ENCODE results near the gene RFK.
A peak's percentile ranks its signal among the peaks of the same experiment; 100 is the strongest.
"Not testable (repeated sequence)": the region's sequence is repeated elsewhere in the genome, so short reads cannot be mapped to it uniquely, and the experiment has no call there.

Gene RFK

DNA sequence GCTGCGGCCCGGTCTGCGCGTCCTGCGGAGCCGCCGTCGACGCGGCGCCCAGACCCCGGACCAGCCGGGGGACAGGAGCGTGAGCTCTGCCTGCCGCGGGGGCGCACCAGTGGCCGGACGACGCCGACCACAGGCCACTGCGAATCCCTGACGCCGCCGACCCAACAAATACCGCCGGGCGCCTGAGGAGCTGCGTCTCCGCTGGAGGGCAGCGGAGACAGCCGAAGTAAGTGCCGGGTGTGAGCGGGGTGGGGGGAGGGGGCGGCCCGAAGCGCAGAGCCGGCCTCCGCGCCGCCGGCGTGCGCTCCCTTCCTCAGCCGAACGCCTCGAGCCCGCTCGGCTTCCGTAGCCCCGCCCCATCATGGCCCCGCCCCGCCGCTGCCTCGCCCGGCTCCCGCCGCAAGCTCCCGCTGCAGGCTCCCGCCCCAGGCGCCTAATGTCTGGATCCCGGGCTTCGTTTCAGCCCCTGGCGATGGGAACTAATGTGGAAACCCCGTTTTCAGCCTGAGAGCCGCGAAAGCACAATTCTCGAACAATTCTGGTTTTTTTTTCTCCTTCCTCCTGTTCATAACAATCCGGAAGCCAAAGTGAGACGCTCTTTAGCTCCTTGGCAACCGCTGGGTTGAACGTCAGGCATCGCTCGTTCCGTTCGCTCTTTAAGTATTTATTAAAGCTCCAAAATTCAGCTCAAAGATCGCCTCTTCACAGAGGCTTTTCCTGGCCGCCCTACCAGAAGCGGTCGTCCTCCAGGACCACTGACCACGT is at the start of gene RFK:
Gene RFK, minus strand, starts transcription at position 232 of the 765 bp plus-strand sequence. CDS start 255 bp downstream, outside the sequence.
- peak; percentile 90 for DNase-seq

- DNase-seq: no peak
These were observed 49.7 kb upstream of the RFK start for GRCh38 chr9:76443887-76444286.

- DNase-seq: no peak
These were observed 47.5 kb upstream of the RFK start for GRCh38 chr9:76441551-76442322.

DNA sequence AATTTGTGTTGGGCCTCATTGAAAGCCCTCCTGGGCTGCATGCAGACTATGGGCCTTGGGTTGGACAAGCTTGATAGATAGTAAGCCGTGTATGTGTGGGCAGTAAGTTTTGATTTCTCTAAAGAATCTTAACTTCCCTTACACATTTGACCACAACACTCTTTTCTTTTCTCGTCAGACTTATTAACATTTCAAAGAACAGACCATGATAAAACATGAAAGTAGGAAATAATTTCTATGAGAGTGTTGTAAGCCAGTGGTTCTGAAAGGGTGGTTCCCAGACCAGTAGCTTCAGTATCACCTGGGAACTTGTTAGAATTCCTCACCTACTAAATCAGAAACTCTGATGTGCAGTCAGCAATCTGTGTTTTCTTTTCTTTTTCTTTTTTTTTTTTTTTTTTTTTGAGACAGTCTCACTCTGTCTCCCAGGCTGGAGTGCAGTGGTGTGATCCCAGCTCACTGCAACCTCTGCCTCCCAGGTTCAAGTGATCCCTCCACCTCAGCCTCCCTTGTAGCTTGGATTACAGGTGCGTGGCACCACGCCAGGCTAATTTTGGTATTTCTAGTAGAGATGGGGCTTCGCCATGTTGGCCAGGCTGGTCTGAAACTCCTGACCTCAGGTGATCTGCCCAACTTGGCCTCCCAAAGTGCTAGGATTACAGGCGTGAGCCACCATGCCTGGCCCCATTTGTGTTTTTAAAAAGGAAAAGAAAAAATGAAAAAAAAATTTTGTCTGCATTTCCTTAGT is 44.8 kb upstream of the RFK start:
- DNase-seq: no peak

GRCh38 chr9:76437017-76437699 is 42.9 kb upstream of the RFK start:
- DNase-seq: not testable (repeated sequence)

DNA sequence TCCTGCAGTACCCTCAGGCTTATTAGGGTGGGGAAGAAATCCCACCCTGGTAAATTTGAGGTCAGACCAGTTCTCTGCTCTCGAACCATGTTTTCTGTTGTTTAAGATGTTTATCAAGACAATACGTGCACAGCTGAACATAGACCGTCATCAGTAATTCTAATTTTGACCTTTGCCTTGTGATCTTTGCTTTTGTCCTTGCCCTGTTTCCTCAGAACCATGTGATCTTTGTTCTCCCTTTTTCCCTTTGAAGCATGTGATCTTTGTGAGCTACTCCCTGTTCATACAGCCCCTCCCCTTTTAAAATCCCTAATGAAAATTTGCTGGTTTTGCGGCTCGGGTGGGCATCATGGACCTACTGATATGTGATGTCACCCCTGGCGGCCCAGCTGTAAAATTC is 40.7 kb upstream of the RFK start:
- DNase-seq: not testable (repeated sequence)

- DNase-seq: no peak
These were observed 39.6 kb upstream of the RFK start for GRCh38 chr9:76433836-76434235.

GRCh38 chr9:76433406-76433805 is 39.2 kb upstream of the RFK start:
- no peak for DNase-seq

GRCh38 chr9:76431601-76432000 is 37.4 kb upstream of the RFK start:
- DNase-seq: no peak

- DNase-seq: no peak
These were observed 32.7 kb upstream of the RFK start for GRCh38 chr9:76426807-76427419.

GRCh38 chr9:76425677-76426453 is 31.6 kb upstream of the RFK start:
- no peak for DNase-seq

GRCh38 chr9:76424491-76424890 is 30.3 kb upstream of the RFK start:
- no peak for DNase-seq

- DNase-seq: no peak
These were observed 29.3 kb upstream of the RFK start for GRCh38 chr9:76423216-76424177.

DNA sequence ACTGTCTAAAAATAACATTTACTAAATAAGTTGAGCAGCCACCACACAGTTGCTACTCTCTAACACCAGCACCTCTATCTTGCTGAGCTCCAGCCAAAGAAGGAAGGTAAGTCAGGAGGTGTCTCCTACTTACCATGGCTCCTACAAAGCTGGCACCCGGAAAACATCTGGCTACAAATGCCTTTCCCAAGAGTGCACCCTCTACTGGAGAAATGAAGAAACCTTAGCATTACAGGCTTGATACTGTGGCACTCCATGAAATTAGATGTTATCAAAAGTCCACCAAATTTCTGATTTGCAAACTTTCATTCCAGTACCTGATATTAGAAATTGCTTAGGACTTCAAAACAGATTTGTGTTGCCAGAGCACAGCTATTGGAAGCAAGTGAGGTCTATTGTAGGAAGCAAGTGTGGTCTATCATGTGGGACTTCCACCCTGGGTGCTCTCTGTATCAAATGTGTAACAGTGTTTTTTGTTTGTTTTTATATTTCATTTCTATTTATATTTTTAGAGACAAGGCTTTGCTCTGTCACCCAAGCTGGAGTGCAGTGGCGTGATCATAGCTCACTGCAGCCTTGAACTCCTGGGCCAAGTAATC is 25.7 kb upstream of the RFK start:
- no peak for DNase-seq

- DNase-seq: no peak
These were observed 23.2 kb upstream of the RFK start for GRCh38 chr9:76417394-76417793.

DNA sequence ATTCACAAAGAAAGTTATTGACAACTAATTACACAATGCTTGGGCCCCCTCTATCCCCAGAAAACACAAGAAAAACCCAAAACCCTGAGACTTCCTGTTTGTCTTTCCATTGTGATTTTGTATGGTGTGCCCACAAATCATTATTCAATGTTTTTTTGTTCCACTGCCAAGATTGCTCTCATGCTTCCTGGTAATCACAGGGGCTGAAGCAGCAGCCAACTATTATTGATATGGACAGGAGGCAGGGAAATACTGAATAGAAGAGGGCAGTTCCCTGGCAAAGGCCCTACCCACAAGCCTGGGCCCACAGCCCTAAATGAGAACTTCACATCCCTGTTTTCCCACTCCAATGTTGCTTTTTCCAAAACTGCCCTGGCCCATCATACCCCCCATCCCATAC is 21.5 kb upstream of the RFK start:
- DNase-seq: peak; percentile 94

- DNase-seq: peak; percentile 47
These were observed 20.9 kb upstream of the RFK start for GRCh38 chr9:76415154-76415553.

- DNase-seq: peak; percentile 11
These were observed 20.4 kb upstream of the RFK start for GRCh38 chr9:76414661-76415060.

DNA sequence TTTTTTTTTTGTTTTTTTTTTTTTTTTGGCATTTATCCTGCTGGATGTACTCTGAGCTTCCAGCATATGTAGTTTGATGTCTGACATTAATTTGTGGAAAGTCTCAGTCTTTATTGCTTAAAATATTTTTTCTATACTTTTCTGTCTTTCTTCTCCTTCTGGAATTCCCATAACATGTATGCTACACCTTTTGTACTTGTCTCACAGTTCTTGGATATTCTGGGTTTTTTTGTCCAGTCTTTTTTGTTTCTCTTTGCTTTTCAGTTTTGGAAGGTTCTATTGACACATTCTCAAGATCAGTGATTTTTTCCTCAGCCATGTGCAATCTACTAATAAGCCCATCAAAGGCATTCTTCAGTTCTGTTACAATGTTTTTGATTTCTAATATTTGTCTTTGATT is 19.4 kb upstream of the RFK start:
- no peak for DNase-seq

GRCh38 chr9:76412638-76413037 is 18.4 kb upstream of the RFK start:
- no peak for DNase-seq

Data from DMS153 (cell line).